NCI-H748 (cell line): ENCODE measurements around the gene SH3YL1.
A peak's percentile ranks its signal among the peaks of the same experiment; 100 is the strongest.

ENCODE experiments used
- DNase-seq: peaks from one replicate; lab custom pipeline; 2025; ENCODE audit not compliant: unreplicated experiment; lab: John Stamatoyannopoulos, UW

Gene SH3YL1

DNA sequence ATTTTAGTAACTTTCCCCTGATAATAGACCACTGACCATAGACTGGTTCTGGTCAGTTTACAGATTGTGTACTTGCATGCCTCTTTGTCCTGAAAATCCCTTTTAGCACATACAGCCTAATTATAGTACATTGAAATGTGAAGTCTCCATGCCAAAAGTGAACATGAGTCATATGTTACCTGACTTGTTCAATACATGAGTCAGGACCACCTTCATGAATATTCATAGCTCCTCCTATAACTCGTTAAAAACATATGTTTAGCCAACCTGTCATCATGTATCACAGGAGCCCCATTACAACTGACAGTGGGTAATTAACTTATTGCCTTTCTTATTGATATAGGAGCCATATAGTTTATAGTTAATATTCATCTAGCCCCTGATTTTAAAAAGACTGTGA is 78.6 kb downstream of the SH3YL1 start:
- DNase-seq = no peak

GRCh38 chr2:184695-185094 is 79.1 kb downstream of the SH3YL1 start:
- no peak for DNase-seq

GRCh38 chr2:182509-183122 is 81.2 kb downstream of the SH3YL1 start:
- DNase-seq = peak; percentile 32

GRCh38 chr2:180311-180710 is 83.5 kb downstream of the SH3YL1 start:
- DNase-seq = no peak

DNA sequence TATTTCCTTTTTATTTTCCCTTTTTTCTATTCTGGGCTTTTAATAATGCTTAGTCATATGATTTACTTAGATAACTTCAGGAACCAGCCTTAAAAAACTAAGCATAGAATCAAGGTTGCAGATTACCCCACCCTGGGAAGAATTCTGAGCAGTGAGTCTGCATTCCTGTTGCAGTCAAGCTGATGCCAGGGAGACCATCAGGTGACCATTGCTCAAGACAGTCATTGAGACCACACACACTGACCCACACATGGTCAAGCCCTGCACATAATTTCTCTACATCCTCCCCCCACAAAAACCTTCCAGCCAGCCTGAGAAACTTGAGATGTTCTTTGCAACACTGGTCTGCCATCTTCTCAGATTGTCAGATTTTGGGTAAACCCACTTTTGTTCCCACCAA is 83.9 kb downstream of the SH3YL1 start:
- no peak for DNase-seq

- peak; percentile 80 for DNase-seq
Observed at GRCh38 chr2:177733-178132, 86.1 kb downstream of the SH3YL1 start.

DNA sequence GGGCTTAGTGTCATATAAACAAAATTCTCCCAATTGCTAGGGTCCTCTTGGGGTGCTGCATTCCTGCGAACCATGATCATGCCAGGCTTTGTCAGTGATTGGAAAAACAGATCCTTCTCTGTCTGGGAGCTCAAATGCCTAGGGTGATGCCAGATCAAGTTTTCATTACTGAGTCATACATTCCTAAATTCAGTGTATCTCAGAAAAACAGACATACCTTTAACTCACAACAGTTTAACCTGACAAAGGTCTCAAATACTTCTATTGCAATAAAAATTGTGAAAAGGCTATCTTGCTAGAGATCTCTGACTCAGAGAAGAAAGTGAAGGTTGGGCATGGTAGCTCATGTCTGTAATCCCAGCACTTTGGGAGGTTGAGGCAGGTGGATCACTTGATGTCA is 86.9 kb downstream of the SH3YL1 start:
- no peak for DNase-seq

GRCh38 chr2:175880-176820 is 87.7 kb downstream of the SH3YL1 start:
- DNase-seq = no peak

GRCh38 chr2:175161-175786 is 88.6 kb downstream of the SH3YL1 start:
- DNase-seq = no peak

GRCh38 chr2:172120-172519 is 91.7 kb downstream of the SH3YL1 start:
- DNase-seq = peak; percentile 11

DNA sequence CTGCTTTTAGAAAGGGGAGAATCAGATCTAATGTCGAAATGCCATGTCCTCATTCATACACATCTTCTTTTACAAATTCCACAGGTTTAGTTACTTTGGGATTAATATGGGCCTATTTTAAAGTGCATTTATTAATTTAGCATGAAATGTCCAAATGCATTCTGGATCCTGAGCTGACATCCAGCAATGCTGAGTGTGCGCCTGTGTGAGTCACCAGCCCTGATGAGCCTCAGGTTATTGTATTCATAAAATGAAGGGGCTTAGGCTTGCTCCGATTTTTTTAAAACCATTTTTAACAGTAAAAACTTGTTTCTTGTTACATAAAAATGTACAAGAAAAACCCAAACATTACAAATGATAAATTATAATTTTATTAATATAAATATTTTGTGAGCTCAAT is 94.1 kb downstream of the SH3YL1 start:
- DNase-seq = peak; percentile 68
